GM13977 (cell line): ENCODE data around the gene CD1E.

Source experiments
- DNase-seq: peaks from one replicate; pipeline ENCODE4 v3.0.0; 2012; ENCODE audit warnings: low spot score
- CTCF ChIP-seq: IDR thresholded peaks from 2 replicates; pipeline ENCODE4 v1.5.1; 2012; ENCODE audit warnings: mild to moderate bottlenecking, control low read depth; ENCODE audit not compliant: insufficient read depth; ENCODE audit errors: extremely low read depth, missing control alignments
- in situ Hi-C: fragments of 300-500 bp; cut with MboI; formaldehyde crosslinking; loops from one replicate; pipeline ENCODE4 v1.12.0; 2022; ENCODE audit warnings: low sequenced_read_pairs, low pct_unique_long_range_greater_than_20kb, mixed read lengths, inconsistent platforms; ENCODE audit not compliant: unreplicated experiment

Gene CD1E

GRCh38 chr1:158374860-158375259, 21.2 kb downstream of the CD1E start:
- in situ Hi-C loops = no loop called here
- no peak for DNase-seq
- TF ChIP-seq CTCF = no peak

GRCh38 chr1:158390331-158390730, 36.6 kb downstream of the CD1E start:
- no peak for TF ChIP-seq CTCF
- in situ Hi-C loops = no loop called here
- no peak for DNase-seq

GRCh38 chr1:158391099-158391498, 37.4 kb downstream of the CD1E start:
- no peak for DNase-seq
- in situ Hi-C loops = no loop called here
- TF ChIP-seq CTCF = no peak

DNA sequence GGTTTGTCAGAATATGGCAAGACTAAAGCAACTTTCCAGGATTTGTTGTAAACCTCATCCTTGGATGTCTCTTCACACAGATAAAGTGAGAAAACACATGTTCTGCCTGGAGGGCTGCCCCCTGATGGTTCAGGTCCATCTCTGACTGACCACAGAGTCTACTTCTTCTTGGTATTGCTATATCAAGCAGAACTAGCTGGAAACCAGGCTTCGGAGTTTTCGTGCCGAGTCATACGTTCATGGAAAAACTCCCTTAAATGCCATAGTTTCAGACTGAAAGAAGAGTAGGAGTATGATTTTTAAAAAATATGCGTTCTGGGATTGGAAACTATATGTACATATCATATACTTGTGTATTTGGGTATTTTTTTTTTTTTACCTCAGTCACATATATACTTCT, 39.8 kb downstream of the CD1E start:
- TF ChIP-seq CTCF = no peak
- in situ Hi-C loops = no loop called here
- DNase-seq = no peak

DNA sequence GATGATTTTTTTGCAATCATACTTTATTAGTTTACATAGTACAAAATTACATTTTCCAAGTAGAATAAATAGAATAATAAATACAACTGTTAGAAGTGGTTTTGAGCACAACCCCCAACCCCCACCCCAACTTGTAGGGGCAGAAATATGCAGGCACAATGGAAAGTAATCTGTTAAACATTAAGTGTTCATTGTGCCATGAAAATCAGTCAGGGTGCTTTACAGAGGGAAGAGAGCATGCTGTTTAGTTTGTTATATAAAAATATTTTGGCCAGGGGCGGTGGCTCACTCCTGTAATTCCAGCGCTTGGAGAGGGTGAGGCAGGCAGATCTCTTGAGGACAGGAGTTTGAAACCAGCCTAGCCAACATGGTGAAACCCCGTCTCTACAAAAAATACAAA, 43.0 kb downstream of the CD1E start:
- no peak for TF ChIP-seq CTCF
- DNase-seq = no peak
- in situ Hi-C loops = no loop called here

GRCh38 chr1:158398818-158399514, 45.3 kb downstream of the CD1E start, which contains the start of gene OR10T2:
TSS of gene OR10T2 (minus strand) at chr1:158399466. CDS start at chr1:158399466, 0 bp downstream.
- no peak for DNase-seq
- in situ Hi-C loops = no loop called here

More at GRCh38 chr1:158398818-158399514, 45.3 kb downstream of the CD1E start, which contains the start of gene OR10T2:
- no peak for TF ChIP-seq CTCF
